Hepatocyte (in vitro differentiated cells): ENCODE results near the gene CEBPB.

ENCODE experiments used
- EZH2 ChIP-seq: fragments of 200-600 bp; sonication (generic); IDR thresholded peaks from 2 replicates; pipeline ENCODE4 v1.6.1; 2016; ENCODE audit warnings: antibody characterized with exemption, mild to moderate bottlenecking, borderline replicate concordance
- TF ChIP-seq, protein P1 (sequence below): fragments of 200-600 bp; sonication (generic); IDR thresholded peaks from 2 replicates; pipeline ENCODE4 v1.5.1; 2016; ENCODE audit warnings: antibody characterized with exemption, mild to moderate bottlenecking; ENCODE audit not compliant: poor library complexity

DNA sequence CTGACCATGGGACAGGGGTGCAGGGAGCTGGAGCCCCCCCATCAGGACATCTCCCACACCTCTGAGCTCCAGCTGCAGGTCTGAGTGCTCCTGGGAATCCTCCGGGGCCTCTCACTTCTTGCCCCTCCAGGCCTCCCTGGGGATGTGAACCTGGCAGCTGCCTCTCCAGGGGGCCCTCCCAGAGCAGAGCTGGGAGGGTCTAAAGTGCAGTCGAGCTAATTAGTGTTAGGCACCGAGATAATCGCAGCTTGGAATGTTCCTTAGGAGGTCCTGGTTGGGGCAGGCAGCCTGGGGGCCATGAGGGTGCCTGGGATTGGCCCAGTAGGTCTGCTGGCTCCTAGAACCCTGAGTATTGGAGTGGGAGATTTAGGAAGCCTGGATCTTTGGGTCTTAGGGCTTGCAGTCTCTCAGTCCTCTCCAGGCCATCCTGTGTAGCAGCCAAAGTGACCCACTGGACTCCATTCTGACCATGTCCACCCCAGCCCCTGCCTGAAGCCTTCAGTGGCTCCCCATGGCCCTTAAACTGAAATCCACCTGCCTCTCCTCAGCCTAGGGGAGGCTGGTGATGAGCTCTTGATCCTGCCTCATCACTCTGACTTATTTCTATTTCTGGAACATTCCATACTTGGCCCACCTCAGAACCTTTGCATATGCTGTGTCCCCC lies 26.0 kb downstream of the CEBPB start:
- TF ChIP-seq, protein P1, sequence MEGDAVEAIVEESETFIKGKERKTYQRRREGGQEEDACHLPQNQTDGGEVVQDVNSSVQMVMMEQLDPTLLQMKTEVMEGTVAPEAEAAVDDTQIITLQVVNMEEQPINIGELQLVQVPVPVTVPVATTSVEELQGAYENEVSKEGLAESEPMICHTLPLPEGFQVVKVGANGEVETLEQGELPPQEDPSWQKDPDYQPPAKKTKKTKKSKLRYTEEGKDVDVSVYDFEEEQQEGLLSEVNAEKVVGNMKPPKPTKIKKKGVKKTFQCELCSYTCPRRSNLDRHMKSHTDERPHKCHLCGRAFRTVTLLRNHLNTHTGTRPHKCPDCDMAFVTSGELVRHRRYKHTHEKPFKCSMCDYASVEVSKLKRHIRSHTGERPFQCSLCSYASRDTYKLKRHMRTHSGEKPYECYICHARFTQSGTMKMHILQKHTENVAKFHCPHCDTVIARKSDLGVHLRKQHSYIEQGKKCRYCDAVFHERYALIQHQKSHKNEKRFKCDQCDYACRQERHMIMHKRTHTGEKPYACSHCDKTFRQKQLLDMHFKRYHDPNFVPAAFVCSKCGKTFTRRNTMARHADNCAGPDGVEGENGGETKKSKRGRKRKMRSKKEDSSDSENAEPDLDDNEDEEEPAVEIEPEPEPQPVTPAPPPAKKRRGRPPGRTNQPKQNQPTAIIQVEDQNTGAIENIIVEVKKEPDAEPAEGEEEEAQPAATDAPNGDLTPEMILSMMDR: no peak
- TF ChIP-seq EZH2: no peak
